GM18861 (cell line): ENCODE data around the gene MINDY4.
A peak's percentile ranks its signal among the peaks of the same experiment; 100 is the strongest.
"Not testable (repeated sequence)": the region's sequence is repeated elsewhere in the genome, so short reads cannot be mapped to it uniquely, and the experiment has no call there.

Experiments
- ATAC-seq: cut with Tn5 transposase; IDR thresholded peaks from one replicate; pipeline ENCODE4 v1.9.1; 2021; ENCODE audit not compliant: unreplicated experiment

Gene MINDY4

DNA sequence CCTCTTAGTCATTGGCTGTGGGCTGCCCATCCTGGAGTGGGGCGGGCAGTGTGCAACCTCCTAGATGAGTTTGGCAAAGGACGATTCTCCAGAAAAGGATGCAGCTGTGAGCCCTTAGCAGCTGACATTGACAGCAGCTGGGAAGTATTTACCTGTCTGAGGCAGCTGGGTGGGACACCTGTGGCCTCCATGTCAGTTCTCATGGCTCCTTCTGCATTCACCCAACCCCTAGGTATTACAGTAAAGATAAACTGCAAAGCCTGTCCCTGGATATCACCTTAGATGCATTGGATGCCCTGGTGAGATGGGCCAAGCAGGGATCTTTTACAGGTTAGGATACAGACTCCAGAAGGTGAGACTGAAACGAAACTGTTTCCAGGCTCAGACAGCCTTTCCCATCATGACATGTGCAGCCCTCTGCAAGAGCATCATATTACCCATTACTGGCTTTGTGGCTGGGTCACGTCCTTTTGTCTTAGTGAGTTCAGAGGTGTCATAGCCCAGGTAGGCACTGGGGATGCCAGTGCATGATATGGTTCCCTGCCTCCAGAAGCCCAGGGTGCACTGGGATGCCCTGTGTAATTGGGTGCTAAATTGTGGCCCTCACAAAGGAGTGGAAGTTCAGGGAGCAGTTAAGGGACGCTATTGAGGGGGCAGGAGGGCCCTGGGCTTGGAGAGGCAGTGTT, 28.9 kb downstream of the MINDY4 start:
- no peak for ATAC-seq

DNA sequence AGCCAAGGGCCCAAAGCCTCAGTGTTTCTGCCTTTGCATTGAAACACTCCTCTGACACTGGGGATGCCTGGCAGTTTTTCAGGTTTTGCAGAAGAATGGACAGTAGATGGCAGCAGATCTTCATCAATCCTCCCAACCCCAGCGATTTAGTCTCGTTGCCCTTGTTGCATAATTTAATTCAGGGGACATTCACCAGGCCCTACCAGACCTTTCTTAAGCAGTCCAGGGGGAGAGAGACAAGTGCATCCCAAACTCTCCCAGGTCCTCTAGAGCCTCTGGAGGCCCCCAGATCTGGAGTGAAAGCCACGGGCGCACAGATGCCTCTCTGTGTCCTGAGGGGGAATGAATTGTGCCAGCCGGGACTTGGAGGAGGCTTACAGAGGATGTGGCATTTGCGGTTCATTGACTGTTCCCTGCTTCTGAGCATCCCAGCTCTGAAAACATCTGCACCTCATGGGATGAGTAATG, 29.6 kb downstream of the MINDY4 start:
- ATAC-seq = peak; percentile 30

DNA sequence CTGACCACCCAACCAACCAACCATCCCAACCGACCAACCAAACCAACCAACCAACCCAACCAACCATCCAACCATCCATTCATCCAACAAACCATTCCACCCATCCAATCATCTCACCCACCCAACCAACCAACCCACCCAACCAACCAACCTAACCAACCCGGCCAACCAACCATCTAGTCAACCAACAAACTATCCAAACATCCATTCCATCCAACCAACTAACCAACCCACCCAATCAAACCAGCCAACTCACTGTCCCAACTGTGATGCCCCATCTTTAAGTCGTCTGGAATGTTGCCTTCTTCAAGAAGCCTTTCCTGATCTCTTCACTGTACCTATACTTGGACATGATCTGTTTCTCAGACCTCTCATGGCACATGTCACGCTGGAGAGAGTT, 31.6 kb downstream of the MINDY4 start:
- no peak for ATAC-seq

DNA sequence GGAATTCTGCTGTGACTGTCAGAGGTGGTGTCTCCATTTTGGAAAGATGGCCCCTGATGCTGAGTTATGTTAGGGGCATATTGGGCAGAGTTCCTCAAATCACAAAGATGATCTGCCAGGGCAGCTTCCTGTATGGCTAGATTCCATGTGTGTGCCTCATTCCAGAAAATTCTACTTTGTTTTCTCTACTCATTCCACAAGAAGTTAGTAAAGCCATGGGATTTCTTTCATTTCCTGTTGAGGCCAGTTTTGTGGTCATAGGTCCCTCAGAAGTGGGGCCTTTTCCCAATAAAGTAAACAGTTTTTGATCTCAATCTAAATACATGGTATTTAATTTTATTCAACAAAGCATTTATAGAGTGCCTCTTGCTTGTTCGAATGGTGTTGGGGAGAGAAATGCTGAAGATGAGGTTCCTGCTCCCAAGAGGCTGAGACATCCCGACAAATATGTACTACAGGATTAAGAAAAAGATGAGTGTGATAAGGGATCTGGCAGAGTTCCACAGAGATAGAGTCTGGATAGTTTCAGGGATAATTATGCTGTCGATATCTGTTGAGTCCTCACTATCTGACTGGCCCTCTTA, 33.0 kb downstream of the MINDY4 start:
- ATAC-seq = no peak

DNA sequence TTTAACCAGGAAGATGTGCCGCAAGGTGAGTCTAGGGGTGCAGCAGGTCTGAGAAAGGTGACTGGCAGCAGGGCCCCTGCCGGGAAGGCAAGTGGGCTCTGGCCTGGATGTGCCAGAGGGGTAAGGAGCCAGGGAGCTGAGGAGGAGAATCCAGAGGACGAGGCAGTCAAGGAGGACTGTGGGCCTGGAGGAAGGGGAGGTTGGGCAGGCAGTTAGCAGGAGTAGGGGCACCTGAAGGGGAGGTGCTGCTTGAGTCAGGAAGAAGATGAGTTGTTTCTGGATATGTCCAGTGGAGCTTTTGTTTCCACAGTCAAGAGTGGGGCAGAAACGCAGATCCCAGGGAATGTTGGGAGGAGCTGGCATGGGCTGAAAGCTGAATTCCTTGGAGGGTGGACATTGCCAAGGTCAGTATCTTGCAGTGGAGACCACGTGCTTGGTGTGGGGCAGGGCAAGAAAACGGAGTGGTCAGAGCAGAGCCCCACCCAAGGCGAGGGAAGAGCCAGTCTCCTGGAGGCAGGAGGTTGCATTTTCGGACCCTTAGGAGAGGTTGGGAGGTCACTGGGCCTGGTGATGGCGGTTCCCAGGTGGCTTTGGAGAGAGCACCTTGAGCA, 34.0 kb downstream of the MINDY4 start:
- ATAC-seq = no peak

DNA sequence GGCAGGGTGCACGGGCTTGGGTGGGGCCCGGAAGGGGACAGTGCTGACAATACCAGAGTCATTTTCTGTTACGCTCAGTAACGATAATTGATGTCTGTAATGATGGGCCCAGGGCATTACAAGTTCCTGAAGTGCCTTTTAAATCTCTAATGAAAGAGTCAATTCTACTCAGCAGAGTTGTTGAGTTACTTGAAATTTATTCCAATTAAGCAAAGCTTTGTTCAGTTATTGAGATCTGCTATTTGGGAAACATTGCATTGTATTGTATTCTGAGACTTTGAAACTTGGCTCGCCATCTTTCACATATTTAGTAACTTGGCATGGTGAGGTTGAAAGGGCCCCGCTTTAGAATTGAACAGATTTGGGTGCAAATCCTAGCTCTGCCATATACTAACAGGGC, 34.7 kb downstream of the MINDY4 start:
- ATAC-seq = no peak

DNA sequence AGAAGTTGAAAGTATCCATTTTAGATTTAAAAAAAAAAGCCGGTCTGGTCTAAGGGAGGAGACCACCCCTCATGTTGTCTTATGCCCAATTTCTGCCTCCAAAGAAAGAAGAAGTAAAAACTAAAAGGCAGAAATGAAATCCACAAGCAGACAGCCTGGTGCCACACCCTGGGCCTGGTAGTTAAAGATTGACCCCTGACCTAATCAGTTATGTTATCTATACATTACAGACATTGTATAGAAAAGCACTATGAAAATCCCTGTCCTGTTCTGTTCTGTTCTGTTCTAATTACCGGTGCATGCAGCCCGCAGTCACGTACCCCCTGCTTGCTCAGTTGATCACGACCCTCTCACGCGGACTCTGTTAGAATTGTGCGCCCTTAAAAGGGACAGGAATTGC, 36.3 kb downstream of the MINDY4 start:
- ATAC-seq = not testable (repeated sequence)

DNA sequence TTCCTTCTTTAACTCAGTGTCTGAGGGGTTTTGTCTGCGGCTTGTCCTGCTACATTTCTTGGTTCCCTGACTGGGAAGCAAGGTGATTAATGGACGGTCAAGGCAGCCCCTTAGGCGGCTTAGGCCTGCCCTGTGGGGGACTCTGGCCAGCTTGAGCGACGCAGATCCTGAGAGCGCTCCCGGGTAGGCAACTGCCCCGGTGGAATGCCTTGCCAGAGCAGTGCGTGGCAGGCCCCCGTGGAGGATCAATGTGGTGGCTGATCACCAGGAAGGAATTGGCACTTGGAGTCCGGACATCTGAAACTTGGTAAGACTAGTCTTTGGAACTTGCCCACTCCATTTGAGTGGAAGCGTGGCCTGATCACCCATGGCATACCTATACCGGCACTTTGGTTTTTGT, 36.7 kb downstream of the MINDY4 start:
- ATAC-seq = not testable (repeated sequence)

DNA sequence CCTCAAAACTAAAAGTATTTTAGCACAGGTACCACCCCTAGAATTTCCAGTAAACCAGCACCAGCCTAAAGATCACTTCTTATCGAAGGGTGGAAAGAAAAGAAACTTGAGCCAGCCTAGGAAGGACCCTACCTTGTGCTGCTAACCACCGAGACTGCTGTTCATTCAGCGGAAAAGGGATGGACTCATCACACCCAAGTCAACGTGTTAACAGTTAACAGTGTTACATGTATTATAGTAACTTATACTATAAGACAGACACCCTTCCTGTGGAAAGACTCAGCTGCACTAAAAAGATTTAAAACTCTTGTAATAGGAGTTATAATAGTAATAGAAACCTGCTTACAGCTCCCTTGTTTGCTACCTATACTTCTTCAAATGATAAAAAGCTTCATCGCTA, 39.8 kb downstream of the MINDY4 start:
- ATAC-seq = no peak

DNA sequence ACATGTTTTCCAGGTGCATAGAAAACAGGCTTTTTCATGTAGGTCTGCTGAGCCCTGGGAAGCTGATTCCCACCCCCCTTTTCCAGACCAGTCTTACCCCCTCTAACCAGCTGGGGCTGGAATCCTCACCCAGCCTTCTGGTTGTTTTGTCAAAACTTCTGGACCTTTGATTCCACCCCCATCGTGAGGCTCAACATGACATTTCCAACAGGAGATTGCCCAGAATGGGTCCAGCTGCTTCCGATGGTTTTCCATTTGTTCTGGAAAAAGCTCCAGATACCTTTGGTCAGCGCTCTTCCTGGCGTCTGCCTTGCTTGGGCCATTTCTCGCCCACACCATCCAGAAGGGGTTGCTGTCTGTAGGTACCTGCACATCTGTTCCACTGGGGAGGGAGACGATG, 41.5 kb downstream of the MINDY4 start:
- ATAC-seq = no peak

DNA sequence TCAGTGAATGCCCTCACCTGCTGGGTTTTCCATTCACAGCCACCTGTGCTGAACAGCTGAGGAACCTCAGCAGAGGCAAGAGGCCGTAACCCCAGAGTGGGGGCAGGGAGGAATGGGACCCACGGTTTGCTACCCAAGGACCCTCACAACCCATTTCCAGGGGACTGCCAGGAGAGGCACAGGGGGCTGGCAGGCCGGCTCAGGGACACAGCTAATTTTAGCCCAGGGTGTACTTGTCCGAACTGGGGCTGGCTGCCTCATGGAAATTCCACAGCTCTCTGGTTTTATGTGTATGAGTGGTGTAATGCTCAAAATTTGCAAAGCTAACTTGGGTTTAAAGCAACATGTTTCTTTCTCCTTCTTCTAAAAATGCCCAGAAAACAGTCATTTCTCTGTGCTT, 42.2 kb downstream of the MINDY4 start:
- no peak for ATAC-seq

DNA sequence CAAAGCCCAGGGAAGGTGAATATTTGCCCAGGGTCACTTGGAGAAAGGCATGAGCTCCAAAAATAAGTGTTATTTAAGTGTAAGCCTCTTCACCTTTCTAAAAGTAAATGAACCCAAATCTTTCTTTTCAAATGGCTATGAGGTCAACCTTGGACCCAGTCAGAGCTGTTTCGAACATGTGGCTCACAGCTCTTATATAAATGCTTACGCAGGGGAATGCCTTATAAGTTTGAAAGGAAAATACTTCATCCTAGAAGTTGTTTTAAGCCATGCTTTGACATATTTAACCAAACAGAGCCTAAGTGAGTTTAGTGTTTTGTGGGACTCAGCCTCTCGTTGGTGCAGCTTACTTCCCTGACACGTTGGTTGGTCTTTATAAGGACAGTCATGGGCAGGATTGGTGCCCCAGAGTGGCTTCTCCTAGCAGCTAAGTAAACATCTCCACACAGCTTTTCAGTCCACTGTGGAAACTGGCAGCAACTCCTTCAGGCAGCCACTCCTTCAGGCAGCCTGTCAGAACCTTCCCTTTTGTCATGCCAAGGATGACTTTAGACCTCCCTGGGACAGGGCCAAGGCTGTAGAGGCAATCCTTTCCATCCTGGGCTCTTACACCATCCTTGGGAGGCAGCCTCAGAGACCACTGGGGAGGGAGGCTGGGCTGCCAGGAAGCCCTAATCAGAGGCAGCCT, 43.6 kb downstream of the MINDY4 start:
- ATAC-seq = no peak

DNA sequence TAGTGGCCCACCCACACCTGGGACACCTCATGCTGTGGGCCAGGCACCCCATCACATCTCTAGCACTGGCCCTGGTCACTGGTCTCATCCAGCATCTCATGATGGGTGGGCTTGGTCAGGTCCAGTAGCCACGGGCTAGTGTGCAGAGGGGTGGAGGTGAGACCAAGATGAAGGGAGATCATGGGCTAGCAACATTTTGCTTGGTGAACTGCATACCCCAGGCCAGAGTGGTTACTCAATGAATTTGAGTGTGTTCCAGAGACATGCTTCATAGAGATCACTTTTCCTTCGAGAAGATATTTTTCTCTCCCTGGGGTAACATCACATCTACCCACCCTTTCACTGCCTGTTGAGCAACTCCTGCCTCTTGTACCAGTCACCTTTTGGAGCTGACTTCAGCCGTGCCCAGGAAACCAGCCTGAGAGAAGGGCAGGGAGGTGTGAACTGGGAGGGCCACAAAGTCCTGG, 44.2 kb downstream of the MINDY4 start:
- ATAC-seq = no peak

DNA sequence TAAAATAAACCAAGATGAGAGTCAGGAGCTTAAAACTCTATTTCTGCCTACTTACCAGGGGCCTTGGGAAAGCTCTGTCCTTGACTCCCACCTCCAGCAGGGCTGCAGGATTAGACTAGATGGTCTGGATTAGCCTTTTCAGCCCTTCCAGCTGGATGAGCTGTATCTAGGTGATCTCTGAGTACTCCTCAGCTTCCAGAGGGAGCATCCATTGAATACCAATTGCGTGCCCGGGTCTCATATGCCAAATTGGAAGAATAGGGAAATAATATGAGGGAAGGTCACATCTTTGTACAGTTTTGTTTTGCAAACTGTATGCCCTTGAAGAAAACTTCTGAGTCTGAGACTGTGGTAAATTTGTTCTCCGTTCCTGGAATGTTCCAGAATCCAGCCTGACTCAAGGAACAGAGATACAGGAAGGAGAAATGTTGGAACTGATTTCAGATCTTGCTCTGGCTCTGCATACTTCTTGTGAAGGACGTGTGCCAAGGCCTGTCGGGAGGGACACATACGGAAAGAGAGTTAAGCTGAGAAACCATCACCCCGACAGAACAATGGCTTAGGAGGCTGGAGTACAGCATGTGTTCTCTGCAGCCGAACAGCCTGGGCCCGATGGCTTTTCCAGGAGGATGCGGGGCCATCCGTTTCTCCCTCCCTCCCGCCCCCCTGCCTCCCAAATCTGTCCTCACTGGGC, 44.9 kb downstream of the MINDY4 start:
- no peak for ATAC-seq

DNA sequence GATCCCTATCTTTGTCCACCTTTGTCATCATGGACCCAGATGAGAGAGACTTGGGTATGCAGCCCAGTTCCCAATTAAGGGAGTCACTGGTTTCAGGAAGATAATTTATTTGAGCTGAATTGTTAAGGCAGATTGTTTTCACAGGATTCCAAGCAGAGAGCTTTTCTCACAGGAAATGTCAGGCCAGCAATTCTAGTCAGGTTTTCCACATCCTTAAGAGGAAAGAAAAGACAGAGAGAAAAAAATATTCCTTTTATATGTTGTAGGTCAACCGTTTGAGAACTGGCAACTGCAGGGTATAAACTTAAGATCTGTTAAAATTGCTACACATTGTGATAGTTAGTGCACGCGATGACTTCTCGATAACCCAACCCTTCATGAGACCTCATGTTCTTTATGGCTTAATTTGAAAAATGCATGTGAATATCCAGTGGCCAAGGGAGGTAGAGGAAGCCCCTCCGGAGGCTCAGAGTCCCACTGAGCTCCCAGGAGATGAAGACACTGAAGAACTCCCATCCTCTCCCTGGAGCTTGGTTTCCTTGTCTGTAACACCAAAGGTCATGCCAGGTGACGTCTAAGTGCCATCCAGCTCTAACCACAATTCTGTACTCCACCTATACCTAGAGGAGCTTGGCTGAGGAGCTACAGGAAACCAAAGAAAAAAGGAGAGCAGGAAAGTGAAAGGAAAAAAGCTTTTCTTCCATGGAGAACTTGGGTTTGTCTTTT, 45.6 kb downstream of the MINDY4 start:
- no peak for ATAC-seq

DNA sequence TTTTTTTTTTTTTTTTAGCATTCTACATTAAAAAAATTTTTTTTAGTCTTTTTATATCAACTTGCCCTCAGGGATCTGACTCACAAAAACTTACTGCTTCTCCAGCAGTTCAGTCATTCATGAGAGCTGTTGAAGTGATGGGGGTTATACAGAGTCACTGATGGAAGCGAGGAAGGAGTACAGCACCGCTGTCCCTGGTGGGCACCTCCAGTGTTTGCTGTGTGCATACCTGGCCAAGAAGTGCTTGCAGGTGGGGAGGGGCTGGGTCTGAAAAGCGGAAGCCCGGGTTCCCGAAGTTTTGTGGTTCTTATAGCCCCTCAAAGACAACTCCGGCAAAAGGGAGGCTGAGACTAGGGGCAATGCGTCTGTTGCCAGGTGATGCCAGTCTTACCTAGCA, 46.2 kb downstream of the MINDY4 start:
- no peak for ATAC-seq

DNA sequence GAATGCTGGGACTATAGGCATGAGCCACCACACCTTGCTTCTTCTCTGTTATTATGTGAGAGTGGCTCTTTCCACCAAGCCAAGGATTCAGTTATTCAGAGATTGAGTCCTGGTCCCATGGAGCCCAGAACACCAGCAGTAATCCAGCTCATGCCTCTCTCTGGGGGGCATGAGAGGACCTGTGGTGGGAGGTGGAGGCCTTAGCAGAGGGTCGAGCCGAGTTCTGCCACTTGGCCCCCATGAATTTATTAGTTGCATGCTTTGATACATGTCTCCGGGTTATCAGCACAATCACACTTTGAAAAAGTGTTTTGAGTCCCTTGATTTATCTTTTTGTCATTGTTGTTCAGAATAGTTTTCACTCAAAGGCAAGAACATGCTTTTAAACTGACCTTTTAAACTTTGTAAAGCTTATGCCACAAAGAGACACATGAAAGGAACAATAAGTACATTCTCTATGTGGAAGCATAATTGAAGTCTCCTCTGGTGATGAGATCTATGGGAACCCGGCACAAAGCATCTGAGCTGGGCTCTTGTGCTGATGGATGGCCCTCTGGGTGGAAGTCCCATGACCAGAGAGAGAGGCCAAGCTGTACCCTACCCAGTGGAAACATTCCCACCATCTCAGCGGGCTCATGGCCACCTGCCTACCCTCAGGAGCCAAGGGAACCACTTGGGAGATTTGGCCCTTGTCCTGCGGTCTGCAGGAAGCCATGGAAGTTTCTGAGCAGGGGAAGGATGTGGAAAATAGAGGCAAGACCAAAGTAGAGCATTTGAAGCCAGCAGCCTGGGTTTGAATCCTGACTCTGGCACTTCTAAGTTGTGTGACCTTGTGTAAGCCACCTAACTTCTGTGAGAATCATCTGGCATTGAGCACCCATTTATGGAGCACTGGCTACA, 53.9 kb downstream of the MINDY4 start:
- ATAC-seq = no peak

DNA sequence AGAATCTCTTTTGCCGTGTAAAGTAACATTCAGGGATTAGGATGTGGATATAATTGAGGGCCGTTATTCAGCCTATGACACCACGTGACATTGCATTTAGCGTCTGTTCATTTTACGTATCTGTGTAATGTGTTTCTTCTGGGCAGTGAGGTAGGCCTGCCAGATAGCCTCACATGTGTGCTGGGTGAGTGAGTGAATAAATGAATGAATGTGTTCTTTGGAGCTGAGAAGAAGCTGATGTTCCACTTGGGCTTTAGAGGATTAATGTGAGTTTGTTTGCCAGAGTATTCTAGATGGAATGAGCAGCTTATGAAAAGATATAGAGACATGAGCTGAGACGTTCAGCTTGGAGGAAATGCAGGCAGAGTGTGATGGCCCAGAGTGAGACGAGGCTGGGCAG, 55.0 kb downstream of the MINDY4 start:
- ATAC-seq = no peak

DNA sequence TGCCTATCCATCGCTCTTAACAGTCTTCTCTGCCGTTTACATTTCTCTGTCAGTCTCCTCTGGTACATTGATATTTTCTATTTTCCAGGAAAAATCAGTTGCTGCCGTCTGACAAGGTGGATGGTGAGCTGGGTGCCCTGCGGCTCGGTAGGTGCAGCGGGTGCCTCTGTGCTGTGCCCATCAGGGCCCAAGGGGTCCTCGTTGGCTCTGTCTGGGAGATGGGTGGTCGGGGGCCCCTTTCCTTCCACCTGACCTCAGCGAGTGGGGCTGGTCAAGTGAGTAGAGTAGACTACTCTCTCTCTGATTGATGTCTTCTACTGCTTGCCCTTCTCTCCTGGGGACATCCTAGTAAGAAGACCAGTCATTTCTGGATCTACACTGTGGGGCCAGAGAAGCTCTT, 57.4 kb downstream of the MINDY4 start:
- no peak for ATAC-seq

DNA sequence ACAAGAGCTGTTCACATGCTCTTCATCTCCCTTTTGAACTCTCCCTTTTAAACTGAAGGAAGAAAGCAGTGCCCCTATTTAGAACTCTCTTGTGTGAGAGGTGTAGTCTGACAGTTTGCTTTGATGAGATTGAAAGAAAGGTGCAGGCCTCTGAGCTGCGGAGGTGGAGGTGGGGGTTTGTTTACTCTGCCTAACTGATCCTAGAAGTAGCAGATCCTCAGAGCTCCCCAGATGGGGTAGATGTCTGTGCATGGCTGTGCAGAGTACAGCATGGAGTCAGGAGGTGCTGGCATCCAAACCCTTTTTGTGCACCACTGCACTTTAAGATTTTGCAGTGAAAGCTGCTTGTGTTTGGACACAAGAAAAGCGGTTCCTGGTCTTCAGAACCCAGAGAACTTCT, 58.3 kb downstream of the MINDY4 start:
- no peak for ATAC-seq
